Measurements from ENCODE around the gene FHDC1. TPM values are rescaled to one million over a fixed set of nuclear protein-coding genes. Genes with fewer than 3 reads are reported as not detected.

Gene FHDC1
- total RNA-seq, 2 experiments from 2014 or later = 0.05 to 0.11 TPM

GRCh38 chr4:152898606-152899005 lies 37.5 kb upstream of the FHDC1 start:
- TF ChIP-seq, protein P1, sequence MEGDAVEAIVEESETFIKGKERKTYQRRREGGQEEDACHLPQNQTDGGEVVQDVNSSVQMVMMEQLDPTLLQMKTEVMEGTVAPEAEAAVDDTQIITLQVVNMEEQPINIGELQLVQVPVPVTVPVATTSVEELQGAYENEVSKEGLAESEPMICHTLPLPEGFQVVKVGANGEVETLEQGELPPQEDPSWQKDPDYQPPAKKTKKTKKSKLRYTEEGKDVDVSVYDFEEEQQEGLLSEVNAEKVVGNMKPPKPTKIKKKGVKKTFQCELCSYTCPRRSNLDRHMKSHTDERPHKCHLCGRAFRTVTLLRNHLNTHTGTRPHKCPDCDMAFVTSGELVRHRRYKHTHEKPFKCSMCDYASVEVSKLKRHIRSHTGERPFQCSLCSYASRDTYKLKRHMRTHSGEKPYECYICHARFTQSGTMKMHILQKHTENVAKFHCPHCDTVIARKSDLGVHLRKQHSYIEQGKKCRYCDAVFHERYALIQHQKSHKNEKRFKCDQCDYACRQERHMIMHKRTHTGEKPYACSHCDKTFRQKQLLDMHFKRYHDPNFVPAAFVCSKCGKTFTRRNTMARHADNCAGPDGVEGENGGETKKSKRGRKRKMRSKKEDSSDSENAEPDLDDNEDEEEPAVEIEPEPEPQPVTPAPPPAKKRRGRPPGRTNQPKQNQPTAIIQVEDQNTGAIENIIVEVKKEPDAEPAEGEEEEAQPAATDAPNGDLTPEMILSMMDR (IDR thresholded peaks at IDR 0.05) = no peak
- no peak for DNase-seq
- no peak for ATAC-seq
- ChIA-PET POLR2A (no interaction called here), CTCF (no interaction called here)
- Mint-ChIP-seq H3K36me3 (ENCODE audit: low read depth) (peaks cover 2% of the 10 kb centered on the region), H3K27ac (no peak overlapping the region), H3K9me3 (no peaks in the 10 kb centered on the region), H3K27me3 (no peaks in the 10 kb centered on the region), H3K4me1 (ENCODE audit: low read depth) (peaks cover 3% of the 10 kb centered on the region), H3K4me3 (no peak overlapping the region)
- intact Hi-C loops (cut with micrococcal nuclease) = no loop called here

DNA sequence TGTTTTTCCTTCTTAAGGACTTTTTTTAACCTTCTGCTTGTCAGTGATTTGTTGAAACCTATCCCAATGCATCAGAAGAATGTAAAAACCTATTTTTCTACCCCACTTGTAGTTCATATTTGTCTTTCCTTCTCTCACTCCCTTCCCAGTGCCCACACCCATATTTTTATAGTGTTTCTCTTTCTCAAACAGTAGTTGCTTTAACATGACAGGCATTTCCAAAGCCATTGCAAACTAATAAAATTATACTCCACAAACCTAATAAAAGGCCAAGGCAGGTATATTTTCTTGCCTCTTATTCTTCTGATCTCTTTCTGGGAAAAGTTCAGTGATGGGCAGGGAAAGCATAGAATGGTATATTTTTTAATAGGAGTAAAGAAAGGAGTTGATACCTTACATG lies 35.7 kb upstream of the FHDC1 start:
- TF ChIP-seq, protein P1 (IDR thresholded peaks at IDR 0.05) = no peak
- H3K36me3 Mint-ChIP-seq (ENCODE audit: low read depth) = peaks cover 6% of the 10 kb centered on the region
- peaks cover 3% of the 10 kb centered on the region for H3K4me1 Mint-ChIP-seq (ENCODE audit: low read depth)
- CTCF ChIA-PET = no interaction called here
- H3K4me3 Mint-ChIP-seq = no peak overlapping the region
- H3K27me3 Mint-ChIP-seq = no peaks in the 10 kb centered on the region
- ATAC-seq (no peak), DNase-seq (no peak)
- intact Hi-C loops (cut with micrococcal nuclease) = no loop called here
- no peaks in the 10 kb centered on the region for H3K9me3 Mint-ChIP-seq
- POLR2A ChIA-PET = no interaction called here
- H3K27ac Mint-ChIP-seq = no peak overlapping the region

- no peak for ATAC-seq
- no peaks in the 10 kb centered on the region for H3K9me3 Mint-ChIP-seq
- H3K27ac Mint-ChIP-seq = no peak overlapping the region
- H3K27me3 Mint-ChIP-seq = no peaks in the 10 kb centered on the region
- intact Hi-C loops (cut with micrococcal nuclease) = no loop called here
- ChIA-PET POLR2A (no interaction called here), CTCF (no interaction called here)
- H3K36me3 Mint-ChIP-seq (ENCODE audit: low read depth) = peaks cover 6% of the 10 kb centered on the region
- TF ChIP-seq, protein P1 (IDR thresholded peaks at IDR 0.05) = no peak
- H3K4me3 Mint-ChIP-seq = no peak overlapping the region
- no peak for DNase-seq
- H3K4me1 Mint-ChIP-seq (ENCODE audit: low read depth) = peaks cover 3% of the 10 kb centered on the region
Measured at GRCh38 chr4:152901205-152901604, 34.9 kb upstream of the FHDC1 start.

GRCh38 chr4:152903658-152904057 lies 32.5 kb upstream of the FHDC1 start:
- intact Hi-C loops (cut with micrococcal nuclease) = no loop called here
- ATAC-seq = no peak
- POLR2A ChIA-PET = no interaction called here

GRCh38 chr4:152909901-152910300 lies 26.2 kb upstream of the FHDC1 start:
- Mint-ChIP-seq H3K9me3 (no peaks in the 10 kb centered on the region), H3K4me3 (no peak overlapping the region), H3K27me3 (no peaks in the 10 kb centered on the region), H3K27ac (no peak overlapping the region), H3K36me3 (ENCODE audit: low read depth) (peaks cover 5% of the 10 kb centered on the region), H3K4me1 (ENCODE audit: low read depth) (no peaks in the 10 kb centered on the region)
- ChIA-PET POLR2A (no interaction called here), CTCF (interaction anchor here (0.8 kb wide), 1 partner anchor 155 kb away, joined by 4 read pairs; no protein-coding TSS in a partner anchor)
- DNase-seq (no peak), ATAC-seq (no peak)
- TF ChIP-seq, protein P1 (IDR thresholded peaks at IDR 0.05) = no peak
- intact Hi-C loops (cut with micrococcal nuclease) = no loop called here

More at GRCh38 chr4:152903658-152904057, 32.5 kb upstream of the FHDC1 start:
- H3K27me3 Mint-ChIP-seq = no peaks in the 10 kb centered on the region
- H3K36me3 Mint-ChIP-seq (ENCODE audit: low read depth) = peaks cover 6% of the 10 kb centered on the region
- H3K4me3 Mint-ChIP-seq = no peak overlapping the region
- CTCF ChIA-PET = interaction anchor here (1.2 kb wide), 1 partner anchor 46 kb away, joined by 3 read pairs; no protein-coding TSS in a partner anchor
- TF ChIP-seq, protein P1 (IDR thresholded peaks at IDR 0.05) = no peak
- no peaks in the 10 kb centered on the region for H3K4me1 Mint-ChIP-seq (ENCODE audit: low read depth)
- DNase-seq = no peak
- H3K27ac Mint-ChIP-seq = no peak overlapping the region
- no peaks in the 10 kb centered on the region for H3K9me3 Mint-ChIP-seq

Data from activated CD8-positive, alpha-beta T cell treated with anti-CD3 and anti-CD28 coated beads for 36 hours (primary cell).